Activated naive CD8-positive, alpha-beta T cell treated with anti-CD3 and anti-CD28 coated beads, Interleukin-2, amount 50 U/mL, for 24 hours (primary cell): ENCODE measurements around the gene ZCCHC24.

Experiments
- ATAC-seq: fragments of 150-1000 bp; cut with Tn5 transposase; one replicate; pipeline ENCODE4 v1.10.0; 2021
- DNase-seq: peaks from one replicate; pipeline ENCODE4 v3.0.0; 2021
- H3K27ac Mint-ChIP-seq: one replicate; pipeline ENCODE4 v1.8.0; 2021; ENCODE audit warnings: mild to moderate bottlenecking, mixed read lengths
- H3K27me3 Mint-ChIP-seq: one replicate; pipeline ENCODE4 v1.8.0; 2021; ENCODE audit warnings: mixed read lengths
- H3K36me3 Mint-ChIP-seq: one replicate; pipeline ENCODE4 v1.8.0; 2021; ENCODE audit warnings: low read depth, mixed read lengths
- H3K4me1 Mint-ChIP-seq: one replicate; pipeline ENCODE4 v1.8.0; 2021; ENCODE audit warnings: mixed read lengths
- H3K4me3 Mint-ChIP-seq: one replicate; pipeline ENCODE4 v1.8.0; 2021; ENCODE audit warnings: mild to moderate bottlenecking, moderate library complexity, mixed read lengths
- H3K9me3 Mint-ChIP-seq: one replicate; pipeline ENCODE4 v1.8.0; 2021; ENCODE audit warnings: mixed read lengths

The ZCCHC24 gene

DNA sequence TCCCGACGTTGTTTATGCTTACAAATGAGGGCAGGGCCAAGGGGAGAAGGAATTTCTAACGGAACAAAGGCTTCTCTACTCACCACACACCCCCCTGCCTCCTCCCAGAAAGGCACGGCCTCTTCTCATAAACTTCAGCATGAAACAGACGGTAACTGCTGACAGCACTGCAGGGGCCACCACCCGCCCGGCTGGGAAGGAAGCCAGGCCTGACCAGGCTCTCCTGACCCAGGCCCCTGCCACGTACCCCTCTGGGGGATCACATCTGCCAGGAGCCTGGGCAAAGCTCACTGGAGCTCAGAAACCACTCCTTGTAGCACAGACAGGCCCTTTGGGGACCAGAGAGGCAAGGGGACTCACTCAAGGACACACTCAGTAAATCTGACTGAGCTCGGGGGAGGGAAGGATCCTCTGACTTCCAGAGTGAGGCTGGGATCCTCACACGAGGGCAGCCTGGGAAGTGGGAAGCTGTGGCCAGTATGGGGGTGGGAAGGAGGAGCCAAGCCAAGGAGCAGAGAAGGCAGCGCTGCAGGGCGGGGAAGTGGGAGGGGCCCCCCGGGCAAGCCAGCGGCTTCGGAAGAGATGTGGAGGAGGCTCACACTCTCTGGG, 46.1 kb downstream of the ZCCHC24 start:
- H3K9me3 Mint-ChIP-seq: no peaks in the 10 kb centered on the region
- peak; percentile 16 for ATAC-seq
- H3K27ac Mint-ChIP-seq: no peak overlapping the region
- no peaks in the 10 kb centered on the region for H3K36me3 Mint-ChIP-seq
- no peak overlapping the region for H3K4me3 Mint-ChIP-seq
- H3K27me3 Mint-ChIP-seq: peaks cover 5% of the 10 kb centered on the region
- no peak for DNase-seq
- H3K4me1 Mint-ChIP-seq: no peaks in the 10 kb centered on the region

DNA sequence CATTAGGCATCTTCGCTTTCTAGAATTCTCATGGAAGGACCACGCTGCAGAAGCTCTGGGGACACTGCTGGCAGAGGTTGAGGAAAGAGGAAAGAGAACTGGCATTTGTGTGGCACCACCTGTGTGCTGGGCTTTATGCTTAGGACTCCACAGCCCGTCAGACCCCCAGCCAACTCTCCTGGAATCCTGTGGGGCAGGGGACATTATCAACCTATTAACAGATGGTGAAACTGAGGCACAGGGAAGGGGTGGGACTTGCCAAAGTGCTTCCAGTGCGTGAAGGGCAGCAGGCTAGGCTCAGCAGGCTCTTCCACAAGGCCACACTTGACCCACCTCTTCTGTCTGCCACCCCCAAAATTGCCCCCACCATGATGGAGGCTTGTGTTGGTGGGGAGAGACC, 46.8 kb downstream of the ZCCHC24 start:
- no peaks in the 10 kb centered on the region for H3K27me3 Mint-ChIP-seq

DNA sequence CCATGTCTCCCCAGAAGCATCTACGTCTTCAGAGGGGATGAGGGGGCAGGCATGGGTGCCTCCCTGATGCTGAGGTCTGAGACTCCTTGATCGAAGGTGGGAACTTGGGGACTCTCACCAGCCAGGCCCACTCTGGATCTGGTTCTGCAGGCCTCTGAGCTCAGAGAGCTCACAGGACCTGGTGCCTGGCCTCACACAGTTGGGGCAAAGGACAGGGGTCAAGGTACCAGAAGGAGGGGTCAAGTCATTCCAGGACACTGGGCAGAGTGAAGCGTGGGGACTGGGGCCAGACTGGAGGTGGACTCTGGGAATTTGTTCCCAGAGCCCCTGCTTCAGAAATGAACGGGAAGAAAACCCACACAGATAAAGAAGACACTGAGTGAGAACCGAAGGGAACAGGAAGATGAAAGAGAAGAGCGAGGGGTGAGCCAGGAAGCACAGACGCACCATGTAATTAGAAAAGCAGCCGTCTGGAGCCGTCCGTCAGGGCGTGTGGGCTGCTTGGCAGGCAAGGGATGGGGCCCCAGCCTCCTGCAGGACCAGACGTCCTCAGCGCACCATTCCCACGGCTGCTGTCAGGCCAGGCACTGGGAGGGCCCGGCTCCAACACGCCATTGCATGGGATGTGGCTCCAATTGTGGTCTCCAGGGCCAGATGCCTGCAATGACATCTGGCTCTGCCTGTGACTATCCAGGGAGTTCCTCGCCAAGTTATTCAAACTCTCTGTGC, 47.7 kb downstream of the ZCCHC24 start:
- ATAC-seq: no peak
- DNase-seq: no peak
- H3K4me1 Mint-ChIP-seq: no peaks in the 10 kb centered on the region

More for the DNA sequence above, 46.8 kb downstream of the ZCCHC24 start:
- no peak overlapping the region for H3K27ac Mint-ChIP-seq
- DNase-seq (no peak), ATAC-seq (no peak)
- no peaks in the 10 kb centered on the region for H3K36me3 Mint-ChIP-seq
- no peaks in the 10 kb centered on the region for H3K9me3 Mint-ChIP-seq
- H3K4me1 Mint-ChIP-seq: no peaks in the 10 kb centered on the region
- H3K4me3 Mint-ChIP-seq: no peak overlapping the region

DNA sequence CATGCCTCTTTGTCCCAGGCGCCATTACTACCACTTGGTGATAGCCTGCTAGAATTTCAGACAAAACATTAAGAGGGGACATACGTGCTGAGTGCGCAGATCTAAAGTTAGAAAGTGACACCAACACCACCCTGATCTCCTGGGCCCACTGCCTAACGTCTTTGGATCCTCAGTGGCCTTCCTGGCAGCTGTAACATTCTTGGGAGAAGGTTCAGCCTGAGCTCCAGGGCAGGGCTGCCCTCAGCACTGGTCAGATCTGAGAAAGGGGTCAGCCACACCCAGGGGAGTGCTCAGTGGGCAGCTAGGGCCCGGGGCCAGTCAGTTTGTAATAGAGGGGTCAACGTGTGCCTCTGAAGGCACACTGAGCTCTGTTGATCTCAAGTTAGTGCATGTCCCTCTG, 48.4 kb downstream of the ZCCHC24 start:
- Mint-ChIP-seq H3K27ac (no peak overlapping the region), H3K4me3 (no peak overlapping the region), H3K4me1 (no peaks in the 10 kb centered on the region), H3K27me3 (no peaks in the 10 kb centered on the region), H3K36me3 (no peaks in the 10 kb centered on the region), H3K9me3 (no peaks in the 10 kb centered on the region)
- no peak for DNase-seq
- no peak for ATAC-seq

More for the DNA sequence above, 47.7 kb downstream of the ZCCHC24 start:
- H3K36me3 Mint-ChIP-seq: no peaks in the 10 kb centered on the region
- H3K4me3 Mint-ChIP-seq: no peak overlapping the region
- no peaks in the 10 kb centered on the region for H3K9me3 Mint-ChIP-seq
- H3K27ac Mint-ChIP-seq: no peak overlapping the region
- no peaks in the 10 kb centered on the region for H3K27me3 Mint-ChIP-seq

DNA sequence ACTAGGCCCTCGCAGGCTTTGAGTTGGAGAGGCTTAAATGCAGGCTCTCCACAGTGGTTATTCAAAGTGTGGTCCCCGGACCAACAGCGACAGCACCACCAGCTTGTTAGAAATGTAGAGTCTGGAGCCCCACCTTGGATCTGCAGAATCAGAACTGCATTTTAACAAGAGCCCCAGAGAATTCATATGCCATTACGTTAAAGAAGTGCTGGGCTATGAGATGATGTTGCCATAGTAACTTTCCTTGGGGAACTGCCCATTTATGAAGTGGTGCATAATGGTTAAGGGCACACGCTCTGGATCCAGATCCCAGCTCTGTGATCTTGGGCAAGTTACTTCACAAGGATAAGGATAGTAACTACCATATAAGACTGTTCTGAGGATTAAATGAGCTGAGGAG, 48.9 kb downstream of the ZCCHC24 start:
- no peaks in the 10 kb centered on the region for H3K9me3 Mint-ChIP-seq
- H3K4me1 Mint-ChIP-seq: no peaks in the 10 kb centered on the region
- no peak overlapping the region for H3K27ac Mint-ChIP-seq
- DNase-seq: no peak
- no peak for ATAC-seq
- no peaks in the 10 kb centered on the region for H3K27me3 Mint-ChIP-seq
- H3K4me3 Mint-ChIP-seq: no peak overlapping the region
- no peaks in the 10 kb centered on the region for H3K36me3 Mint-ChIP-seq

DNA sequence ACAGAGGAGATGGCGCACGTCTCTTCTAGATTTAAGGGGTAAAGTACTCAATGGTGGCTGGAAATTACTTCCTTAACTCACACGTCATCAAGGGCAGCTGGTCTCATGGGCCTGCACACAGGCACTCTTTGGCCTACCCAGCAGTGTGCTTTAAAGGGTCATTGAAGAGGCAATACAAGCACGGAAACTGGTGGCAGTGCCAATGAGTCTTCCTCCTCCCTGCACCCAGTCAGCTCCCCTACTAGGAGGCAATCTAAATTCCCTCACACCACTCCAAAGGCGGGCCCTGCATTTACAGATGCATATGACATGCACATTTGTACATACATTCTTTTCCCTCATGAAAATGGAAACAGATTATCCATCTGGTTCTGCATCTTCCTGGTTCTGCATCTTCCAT, 50.8 kb downstream of the ZCCHC24 start:
- Mint-ChIP-seq H3K36me3 (no peaks in the 10 kb centered on the region), H3K4me3 (no peak overlapping the region), H3K9me3 (no peaks in the 10 kb centered on the region), H3K4me1 (no peaks in the 10 kb centered on the region), H3K27me3 (no peaks in the 10 kb centered on the region), H3K27ac (no peak overlapping the region)
- ATAC-seq: no peak
- no peak for DNase-seq

DNA sequence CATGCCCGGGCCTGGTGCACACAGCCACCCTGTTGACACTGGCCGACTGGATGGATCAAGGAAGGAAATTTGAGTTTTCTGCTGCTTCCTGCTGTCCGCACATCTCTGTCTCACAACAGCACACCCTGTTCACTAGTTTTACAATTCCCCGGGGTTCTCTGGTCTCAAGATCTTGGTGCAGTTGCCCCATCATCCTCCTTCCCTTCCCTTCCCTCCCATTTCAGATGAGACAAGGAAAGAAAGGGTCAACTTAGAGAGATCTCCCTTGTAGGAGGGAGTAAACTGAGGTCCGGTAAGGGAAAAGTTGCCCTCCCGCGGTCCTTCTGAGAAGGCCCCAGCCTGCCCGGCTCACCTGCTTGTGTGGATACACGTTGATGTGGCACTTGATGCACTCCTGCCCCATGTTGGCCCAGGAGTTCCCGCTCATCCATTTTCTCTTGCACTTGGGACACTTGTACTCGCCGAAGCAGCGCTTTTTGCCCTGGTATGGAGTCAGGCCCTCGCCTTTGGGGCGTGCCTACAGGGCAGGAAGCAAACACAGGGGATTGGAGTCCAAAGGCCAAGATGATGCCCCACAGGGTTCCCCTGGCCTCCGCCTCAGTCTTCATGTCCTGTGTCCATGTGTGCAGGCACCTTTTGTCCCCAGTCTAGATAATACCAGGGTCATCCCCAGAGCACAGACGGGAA, 51.4 kb downstream of the ZCCHC24 start:
- no peak overlapping the region for H3K27ac Mint-ChIP-seq
- no peak overlapping the region for H3K4me3 Mint-ChIP-seq
- H3K9me3 Mint-ChIP-seq: no peaks in the 10 kb centered on the region

DNA sequence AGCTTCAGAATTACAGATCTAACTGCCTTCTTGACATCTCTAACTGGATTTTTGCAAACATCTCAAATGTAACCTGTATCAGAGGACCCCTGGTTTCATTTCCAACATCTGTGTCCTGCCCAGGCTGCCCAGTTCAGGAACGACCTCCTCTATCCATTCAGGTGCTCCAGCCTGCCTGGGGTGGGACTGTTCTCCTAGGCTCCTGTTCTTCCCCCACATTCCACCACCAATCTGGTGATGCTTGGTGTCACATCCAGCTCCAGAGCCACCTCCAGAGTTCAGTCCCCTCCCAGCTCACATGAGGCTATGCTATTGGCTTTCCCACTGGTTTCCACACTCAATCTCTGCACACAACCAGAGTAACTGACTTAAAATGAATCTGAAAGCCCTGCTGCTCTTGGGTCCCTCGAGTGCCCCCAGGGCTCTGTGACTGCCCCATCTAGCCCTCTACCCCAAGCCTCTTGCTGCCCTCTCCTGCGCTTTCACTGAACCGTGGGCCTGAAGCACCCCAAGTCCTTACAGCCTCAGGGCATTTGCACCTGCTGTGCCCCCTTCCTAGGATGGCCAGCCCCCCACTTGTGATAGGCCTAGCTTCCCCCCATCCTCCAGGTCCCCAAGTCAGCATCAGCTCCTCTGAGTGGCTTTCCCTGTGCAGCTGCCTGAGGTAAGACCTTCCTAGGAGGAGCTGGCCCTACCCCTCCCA, 52.1 kb downstream of the ZCCHC24 start:
- H3K4me3 Mint-ChIP-seq: no peak overlapping the region
- no peaks in the 10 kb centered on the region for H3K27me3 Mint-ChIP-seq
- DNase-seq (no peak), ATAC-seq (no peak)
- H3K9me3 Mint-ChIP-seq: no peaks in the 10 kb centered on the region
- H3K27ac Mint-ChIP-seq: no peak overlapping the region
- H3K36me3 Mint-ChIP-seq: no peaks in the 10 kb centered on the region
- peaks cover 3% of the 10 kb centered on the region for H3K4me1 Mint-ChIP-seq

More for the DNA sequence above, 51.4 kb downstream of the ZCCHC24 start:
- DNase-seq: no peak
- Mint-ChIP-seq H3K4me1 (no peaks in the 10 kb centered on the region), H3K36me3 (no peaks in the 10 kb centered on the region), H3K27me3 (no peaks in the 10 kb centered on the region)
- no peak for ATAC-seq

DNA sequence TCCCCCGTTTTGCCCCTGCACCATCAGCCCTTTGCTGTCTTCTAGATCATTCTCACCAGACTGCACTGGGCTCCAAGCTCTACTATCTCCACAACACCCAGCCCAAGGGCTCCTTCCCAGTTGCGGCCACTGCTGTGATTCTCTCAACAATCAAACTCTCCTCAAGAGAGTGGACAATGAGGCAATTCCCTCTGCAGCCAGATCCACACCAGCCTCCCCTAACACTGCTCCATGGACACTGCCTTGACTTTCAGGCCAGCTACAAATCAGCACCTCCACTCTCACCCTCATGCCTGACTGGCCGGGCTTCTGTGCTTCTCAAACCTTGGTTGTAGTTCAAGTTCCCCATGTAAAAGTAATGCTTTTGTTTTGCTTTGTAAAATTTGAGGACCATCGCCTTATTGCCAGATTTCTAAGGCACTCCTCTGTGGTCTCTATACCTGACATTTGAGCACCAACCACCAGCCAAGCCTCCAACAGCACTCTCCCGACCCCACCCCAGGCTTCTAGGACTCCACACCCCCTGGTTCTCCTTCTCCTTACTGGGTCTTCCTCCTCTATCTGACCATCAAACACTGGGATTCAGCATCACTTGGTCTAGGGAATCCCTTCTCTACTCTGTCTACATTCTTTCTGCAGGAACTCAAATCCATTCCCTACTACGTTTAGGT, 52.8 kb downstream of the ZCCHC24 start:
- ATAC-seq: no peak
- DNase-seq: no peak
- H3K27ac Mint-ChIP-seq: no peak overlapping the region

DNA sequence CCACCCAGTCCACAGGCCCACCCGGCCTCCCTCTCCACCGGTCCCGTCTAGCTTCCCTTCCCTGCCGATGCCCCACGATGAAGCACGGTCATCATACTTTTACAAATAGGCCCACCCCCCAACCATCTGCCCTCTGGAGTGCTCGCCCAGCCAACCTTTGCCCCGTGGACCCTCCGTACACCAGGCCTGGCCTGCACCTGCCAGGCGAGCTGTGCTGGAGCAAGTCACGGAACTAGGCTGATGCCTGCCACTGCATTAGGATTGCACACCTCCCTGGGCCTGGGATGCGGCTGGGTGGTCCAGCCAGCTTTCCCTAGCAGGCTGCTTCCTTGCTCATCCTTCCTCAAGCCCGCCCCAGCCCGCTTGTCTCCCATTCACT, 53.4 kb downstream of the ZCCHC24 start:
- Mint-ChIP-seq H3K4me3 (no peak overlapping the region), H3K27ac (no peak overlapping the region), H3K4me1 (peaks cover 3% of the 10 kb centered on the region), H3K27me3 (no peaks in the 10 kb centered on the region), H3K36me3 (no peaks in the 10 kb centered on the region), H3K9me3 (no peaks in the 10 kb centered on the region)
- no peak for DNase-seq
- no peak for ATAC-seq

More for the DNA sequence above, 52.8 kb downstream of the ZCCHC24 start:
- Mint-ChIP-seq H3K4me3 (no peak overlapping the region), H3K36me3 (no peaks in the 10 kb centered on the region), H3K27me3 (no peaks in the 10 kb centered on the region), H3K4me1 (peaks cover 3% of the 10 kb centered on the region), H3K9me3 (no peaks in the 10 kb centered on the region)

DNA sequence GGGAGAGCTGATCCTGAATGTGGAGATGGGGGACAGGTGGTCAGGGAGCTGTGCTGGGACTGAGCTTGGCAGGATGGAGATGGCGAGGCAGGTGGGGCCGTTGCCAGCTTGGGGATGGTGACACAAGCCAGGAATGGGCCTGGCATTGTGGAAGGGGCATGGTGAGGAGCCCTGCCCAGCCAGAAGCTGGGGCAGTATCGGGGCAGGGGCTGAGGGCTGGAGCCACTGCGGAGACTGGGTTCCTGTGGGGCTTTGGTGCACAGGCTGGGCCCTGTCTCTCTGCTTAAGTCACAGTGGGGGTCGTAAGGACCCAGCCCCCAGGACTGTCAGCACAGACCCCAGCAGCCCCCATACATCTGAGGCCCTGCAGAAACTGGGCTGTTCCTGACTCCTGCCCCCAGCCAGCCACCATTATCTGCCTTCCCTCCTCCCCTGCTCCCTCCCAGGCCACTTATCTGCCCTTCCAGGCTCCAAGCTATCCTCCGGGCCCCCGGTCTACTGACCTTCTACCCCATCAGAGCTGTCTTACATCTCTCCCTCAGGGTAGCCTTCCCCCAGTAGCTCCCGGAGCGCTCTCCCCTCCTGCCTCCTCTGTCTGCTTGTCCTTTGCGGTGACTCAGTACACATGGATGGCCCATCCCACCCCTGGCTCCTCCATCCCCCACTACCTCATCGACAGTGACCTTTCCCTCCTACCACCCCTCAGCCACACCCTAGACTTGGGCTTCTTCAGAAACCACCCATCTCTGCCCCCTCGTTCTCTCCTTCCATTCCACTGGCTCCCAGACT, 54.0 kb downstream of the ZCCHC24 start:
- Mint-ChIP-seq H3K4me3 (no peak overlapping the region), H3K9me3 (no peaks in the 10 kb centered on the region), H3K27me3 (no peaks in the 10 kb centered on the region), H3K27ac (no peak overlapping the region), H3K36me3 (no peaks in the 10 kb centered on the region), H3K4me1 (peaks cover 3% of the 10 kb centered on the region)
- DNase-seq: no peak
- ATAC-seq: no peak

DNA sequence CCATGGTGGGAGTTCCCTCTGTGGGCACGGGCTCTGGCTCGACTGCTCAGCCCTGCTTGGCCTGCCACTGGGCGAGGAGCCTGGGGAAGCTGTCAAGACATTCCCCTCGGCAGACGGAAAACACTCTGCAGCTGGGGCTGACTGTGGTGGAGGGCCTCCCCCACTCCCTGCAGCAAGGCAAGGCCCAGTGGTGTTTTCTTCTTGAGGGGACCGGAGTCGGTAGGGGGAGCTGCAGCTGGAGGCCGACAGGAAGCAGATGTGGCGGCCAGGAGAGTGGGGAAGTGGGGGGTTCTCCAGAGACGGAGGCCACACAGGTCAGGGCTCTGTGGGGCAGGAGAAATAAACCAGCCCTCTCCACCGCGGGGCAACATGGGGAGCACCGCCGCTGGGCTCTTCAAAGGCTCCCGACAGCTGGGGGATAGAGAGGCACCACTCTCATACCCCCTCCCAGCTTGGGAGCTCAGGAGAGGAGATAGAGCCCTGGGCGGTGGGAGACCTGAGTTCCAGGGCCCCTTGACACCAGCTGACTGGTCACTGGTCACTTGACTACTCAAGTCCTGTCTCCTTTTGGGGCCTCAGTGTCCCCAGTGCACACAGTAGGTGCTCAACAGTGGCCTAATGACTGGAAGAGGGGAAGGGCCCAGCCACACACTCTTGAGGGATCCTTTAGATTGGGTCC, 54.7 kb downstream of the ZCCHC24 start:
- ATAC-seq: no peak
- Mint-ChIP-seq H3K27me3 (no peaks in the 10 kb centered on the region), H3K4me3 (no peak overlapping the region), H3K27ac (no peak overlapping the region), H3K9me3 (no peaks in the 10 kb centered on the region), H3K4me1 (peaks cover 3% of the 10 kb centered on the region), H3K36me3 (no peaks in the 10 kb centered on the region)
- no peak for DNase-seq

DNA sequence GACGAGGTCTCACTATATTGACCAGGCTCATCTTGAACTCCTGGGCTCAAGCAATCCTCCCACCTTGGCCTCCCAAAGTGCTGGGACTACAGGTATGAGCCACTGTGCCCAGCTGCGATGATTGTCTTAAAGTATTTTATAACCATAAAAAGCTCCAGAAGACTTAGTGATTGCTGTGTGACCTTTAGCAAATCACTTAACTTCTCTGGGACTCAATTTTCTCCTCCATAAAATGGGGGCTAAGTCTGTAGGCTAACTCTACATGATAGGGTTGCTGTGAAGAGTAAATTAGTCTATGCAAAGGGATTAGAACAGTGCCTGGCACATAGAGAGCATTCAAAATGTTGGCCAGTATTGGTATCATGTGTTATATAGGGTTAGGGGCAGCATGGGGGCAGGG, 55.4 kb downstream of the ZCCHC24 start:
- ATAC-seq: no peak
- Mint-ChIP-seq H3K36me3 (no peaks in the 10 kb centered on the region), H3K27me3 (no peaks in the 10 kb centered on the region), H3K4me1 (peaks cover 3% of the 10 kb centered on the region), H3K4me3 (no peak overlapping the region), H3K9me3 (no peaks in the 10 kb centered on the region), H3K27ac (no peak overlapping the region)
- DNase-seq: no peak
